ENCODE data around the gene PAQR4. TPM values are rescaled to one million over a fixed set of nuclear protein-coding genes. Genes with fewer than 3 reads are reported as not detected.
A peak's percentile ranks its signal among the peaks of the same experiment; 100 is the strongest.

The PAQR4 gene
- polyA plus RNA-seq, 1 donor from 2014 or later, result 1.9 TPM

- H3K9me3 Mint-ChIP-seq, result no peaks in the 10 kb centered on the region
- no peak overlapping the region for H3K4me3 Mint-ChIP-seq
Measured at GRCh38 chr16:2987833-2988232, 18.7 kb downstream of the PAQR4 start.

GRCh38 chr16:2988590-2989099 lies 19.5 kb downstream of the PAQR4 start:
- Mint-ChIP-seq H3K27ac (no peak overlapping the region), H3K36me3 (no peaks in the 10 kb centered on the region), H3K9me3 (no peaks in the 10 kb centered on the region), H3K27me3 (no peaks in the 10 kb centered on the region), H3K4me1 (peaks cover 0 to 4% (median 2%) of the 10 kb centered on the region in 3 donors), H3K4me3 (no peak overlapping the region)

More at GRCh38 chr16:2987833-2988232, 18.7 kb downstream of the PAQR4 start:
- H3K27ac Mint-ChIP-seq, result no peak overlapping the region
- H3K27me3 Mint-ChIP-seq, result no peaks in the 10 kb centered on the region
- no peaks in the 10 kb centered on the region for H3K36me3 Mint-ChIP-seq
- peaks cover 0 to 7% (median 4%) of the 10 kb centered on the region in 3 donors for H3K4me1 Mint-ChIP-seq

GRCh38 chr16:2990891-2991290 lies 21.7 kb downstream of the PAQR4 start:
- no peaks in the 10 kb centered on the region for H3K4me1 Mint-ChIP-seq
- H3K4me3 Mint-ChIP-seq, result no peak overlapping the region
- H3K36me3 Mint-ChIP-seq, result no peaks in the 10 kb centered on the region
- no peak overlapping the region for H3K27ac Mint-ChIP-seq
- H3K27me3 Mint-ChIP-seq, result no peaks in the 10 kb centered on the region
- no peaks in the 10 kb centered on the region for H3K9me3 Mint-ChIP-seq

GRCh38 chr16:2991566-2992261 lies 22.6 kb downstream of the PAQR4 start:
- H3K4me1 Mint-ChIP-seq, result no peaks in the 10 kb centered on the region
- H3K27ac Mint-ChIP-seq, result no peak overlapping the region
- H3K9me3 Mint-ChIP-seq, result no peaks in the 10 kb centered on the region
- H3K27me3 Mint-ChIP-seq, result no peaks in the 10 kb centered on the region
- no peak overlapping the region for H3K4me3 Mint-ChIP-seq
- no peaks in the 10 kb centered on the region for H3K36me3 Mint-ChIP-seq

- Mint-ChIP-seq H3K36me3 (no peaks in the 10 kb centered on the region), H3K4me3 (peak overlapping the region in 1 of 4 donors; percentile 28), H3K27me3 (no peaks in the 10 kb centered on the region), H3K4me1 (no peaks in the 10 kb centered on the region), H3K9me3 (no peaks in the 10 kb centered on the region), H3K27ac (no peak overlapping the region)
Measured at GRCh38 chr16:2992383-2993081, 23.4 kb downstream of the PAQR4 start.

- H3K27me3 Mint-ChIP-seq, result peaks cover 6% of the 10 kb centered on the region
- no peaks in the 10 kb centered on the region for H3K4me1 Mint-ChIP-seq
- no peak overlapping the region for H3K4me3 Mint-ChIP-seq
- H3K36me3 Mint-ChIP-seq, result peaks cover 2% of the 10 kb centered on the region
- no peaks in the 10 kb centered on the region for H3K9me3 Mint-ChIP-seq
- no peak overlapping the region for H3K27ac Mint-ChIP-seq
Measured at GRCh38 chr16:2996298-2996697, 27.1 kb downstream of the PAQR4 start.

GRCh38 chr16:2999929-3000328 lies 30.8 kb downstream of the PAQR4 start:
- Mint-ChIP-seq H3K9me3 (no peaks in the 10 kb centered on the region), H3K36me3 (peaks cover 2% of the 10 kb centered on the region), H3K27ac (no peak overlapping the region), H3K27me3 (peaks cover 8% of the 10 kb centered on the region), H3K4me3 (no peak overlapping the region), H3K4me1 (peaks cover 0 to 5% (median 4%) of the 10 kb centered on the region in 3 donors)

GRCh38 chr16:3000540-3000939 lies 31.4 kb downstream of the PAQR4 start:
- Mint-ChIP-seq H3K4me1 (peaks cover 0 to 5% (median 4%) of the 10 kb centered on the region in 3 donors), H3K36me3 (peaks cover 2% of the 10 kb centered on the region), H3K27me3 (peaks cover 11% of the 10 kb centered on the region), H3K27ac (peak overlapping the region in 1 of 3 donors; percentile 52), H3K4me3 (no peak overlapping the region), H3K9me3 (no peaks in the 10 kb centered on the region)

- peak overlapping the region in 1 of 3 donors; percentile 52 for H3K27ac Mint-ChIP-seq
Measured at GRCh38 chr16:3001316-3001715, 32.2 kb downstream of the PAQR4 start.

GRCh38 chr16:3003582-3004270 lies 34.6 kb downstream of the PAQR4 start:
- Mint-ChIP-seq H3K27ac (peak overlapping the region; percentile 47 to 86 (median 53)), H3K36me3 (peaks cover 2% of the 10 kb centered on the region), H3K4me1 (peaks cover 15 to 20% (median 20%) of the 10 kb centered on the region in 3 donors), H3K9me3 (no peaks in the 10 kb centered on the region), H3K27me3 (peaks cover 29% of the 10 kb centered on the region), H3K4me3 (peak overlapping the region; percentile 61 to 88 (median 78))

More at GRCh38 chr16:3001316-3001715, 32.2 kb downstream of the PAQR4 start:
- Mint-ChIP-seq H3K4me3 (peak overlapping the region in 1 of 4 donors; percentile 39), H3K36me3 (peaks cover 2% of the 10 kb centered on the region), H3K4me1 (peaks cover 0 to 5% (median 4%) of the 10 kb centered on the region in 3 donors), H3K9me3 (no peaks in the 10 kb centered on the region), H3K27me3 (peaks cover 15% of the 10 kb centered on the region)

- no peak overlapping the region for H3K4me3 Mint-ChIP-seq
- no peaks in the 10 kb centered on the region for H3K9me3 Mint-ChIP-seq
- H3K36me3 Mint-ChIP-seq, result peaks cover 2% of the 10 kb centered on the region
- no peak overlapping the region for H3K27ac Mint-ChIP-seq
- peaks cover 15 to 22% (median 20%) of the 10 kb centered on the region in 3 donors for H3K4me1 Mint-ChIP-seq
- H3K27me3 Mint-ChIP-seq, result peaks cover 26% of the 10 kb centered on the region
Measured at GRCh38 chr16:3004319-3004718, 35.2 kb downstream of the PAQR4 start.

- peaks cover 15 to 22% (median 20%) of the 10 kb centered on the region in 3 donors for H3K4me1 Mint-ChIP-seq
- H3K36me3 Mint-ChIP-seq, result peaks cover 2% of the 10 kb centered on the region
Measured at GRCh38 chr16:3004781-3005284, 35.7 kb downstream of the PAQR4 start.

GRCh38 chr16:3007059-3007956 lies 38.2 kb downstream of the PAQR4 start:
- Mint-ChIP-seq H3K4me1 (peaks cover 15 to 22% (median 20%) of the 10 kb centered on the region in 3 donors), H3K27ac (peak overlapping the region in 1 of 3 donors; percentile 83), H3K27me3 (peaks cover 28% of the 10 kb centered on the region), H3K9me3 (no peaks in the 10 kb centered on the region), H3K4me3 (peak overlapping the region; percentile 25 to 91 (median 84)), H3K36me3 (no peaks in the 10 kb centered on the region)

More at GRCh38 chr16:3004781-3005284, 35.7 kb downstream of the PAQR4 start:
- peak overlapping the region in 3 of 4 donors; percentile 74 to 87 (median 76) for H3K4me3 Mint-ChIP-seq
- peaks cover 25% of the 10 kb centered on the region for H3K27me3 Mint-ChIP-seq
- no peaks in the 10 kb centered on the region for H3K9me3 Mint-ChIP-seq
- H3K27ac Mint-ChIP-seq, result peak overlapping the region in 1 of 3 donors; percentile 57

Measured in IgD-negative memory B cell (primary cell).